ENCODE data around the gene ZNF710.
A peak's percentile ranks its signal among the peaks of the same experiment; 100 is the strongest.

Gene ZNF710

DNA sequence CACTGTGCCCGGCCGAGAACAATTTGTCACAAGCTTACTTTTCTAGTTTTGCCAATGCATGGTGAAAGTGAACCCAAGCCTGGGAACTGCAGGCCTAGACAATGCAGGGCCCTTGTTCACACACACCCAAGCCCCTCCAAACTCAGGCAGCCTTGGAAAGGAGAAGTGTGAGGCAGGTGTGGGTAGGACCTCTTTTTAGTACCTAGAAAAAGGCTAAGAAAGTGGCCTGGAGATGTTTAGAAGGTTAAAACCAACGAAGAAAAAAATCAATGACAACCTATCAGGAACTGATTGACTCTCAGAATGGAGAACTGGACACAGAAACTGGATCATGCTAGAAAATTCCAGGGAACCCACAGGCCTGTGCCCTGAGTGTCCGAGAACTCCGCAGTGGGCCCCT is 82.3 kb downstream of the ZNF710 start:
- no peak for DNase-seq

- no peak for DNase-seq
Measured at GRCh38 chr15:90083954-90084607, 83.0 kb downstream of the ZNF710 start.

DNA sequence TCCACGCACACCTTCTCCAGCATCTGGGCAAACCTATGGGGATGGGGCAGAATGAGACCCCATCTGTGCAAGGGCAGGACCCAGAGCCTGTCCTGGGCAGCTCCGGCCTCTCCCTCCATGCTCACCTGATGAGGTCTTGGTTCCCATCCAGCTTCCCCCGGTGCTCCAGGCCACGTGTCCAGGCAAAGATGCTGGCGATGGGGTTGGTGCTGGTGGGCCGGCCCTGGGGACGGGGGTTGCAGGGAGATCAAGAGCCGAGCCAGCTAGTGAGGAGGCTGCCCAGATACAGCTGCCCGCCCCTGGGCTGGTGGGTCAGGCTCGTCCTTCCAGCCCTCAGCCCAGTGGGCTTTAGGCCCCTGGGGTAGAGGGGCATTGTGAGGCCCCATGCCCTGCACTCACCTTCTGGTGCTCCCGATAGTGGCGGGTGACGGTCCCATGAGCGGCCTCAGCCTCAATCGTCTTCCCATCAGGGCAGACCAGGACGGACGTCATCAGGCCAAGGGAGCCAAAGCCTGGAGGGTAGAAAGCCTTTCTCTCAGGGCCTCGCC is 83.8 kb downstream of the ZNF710 start:
- DNase-seq: no peak

DNA sequence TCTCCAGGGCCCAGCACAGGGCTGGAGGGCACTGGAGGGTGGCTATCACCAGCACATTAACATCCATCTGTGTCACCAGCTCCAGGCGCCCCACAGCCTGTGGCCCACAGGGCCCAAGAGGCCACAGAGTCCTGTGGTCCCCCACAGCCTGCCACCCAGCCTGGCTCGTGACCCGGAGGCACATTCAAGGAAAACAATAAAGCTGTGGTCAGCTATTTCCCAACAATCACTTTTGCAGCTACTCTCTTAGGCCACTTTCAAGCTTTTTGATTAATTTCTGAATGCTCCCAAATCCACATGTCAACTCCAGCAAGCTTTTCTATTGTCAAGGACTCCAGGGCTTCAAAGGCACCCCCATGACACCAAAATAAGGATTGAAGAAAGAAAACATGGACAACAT is 84.4 kb downstream of the ZNF710 start:
- DNase-seq: no peak

- DNase-seq: peak; percentile 33
Measured at GRCh38 chr15:90086868-90087268, 85.7 kb downstream of the ZNF710 start.

DNA sequence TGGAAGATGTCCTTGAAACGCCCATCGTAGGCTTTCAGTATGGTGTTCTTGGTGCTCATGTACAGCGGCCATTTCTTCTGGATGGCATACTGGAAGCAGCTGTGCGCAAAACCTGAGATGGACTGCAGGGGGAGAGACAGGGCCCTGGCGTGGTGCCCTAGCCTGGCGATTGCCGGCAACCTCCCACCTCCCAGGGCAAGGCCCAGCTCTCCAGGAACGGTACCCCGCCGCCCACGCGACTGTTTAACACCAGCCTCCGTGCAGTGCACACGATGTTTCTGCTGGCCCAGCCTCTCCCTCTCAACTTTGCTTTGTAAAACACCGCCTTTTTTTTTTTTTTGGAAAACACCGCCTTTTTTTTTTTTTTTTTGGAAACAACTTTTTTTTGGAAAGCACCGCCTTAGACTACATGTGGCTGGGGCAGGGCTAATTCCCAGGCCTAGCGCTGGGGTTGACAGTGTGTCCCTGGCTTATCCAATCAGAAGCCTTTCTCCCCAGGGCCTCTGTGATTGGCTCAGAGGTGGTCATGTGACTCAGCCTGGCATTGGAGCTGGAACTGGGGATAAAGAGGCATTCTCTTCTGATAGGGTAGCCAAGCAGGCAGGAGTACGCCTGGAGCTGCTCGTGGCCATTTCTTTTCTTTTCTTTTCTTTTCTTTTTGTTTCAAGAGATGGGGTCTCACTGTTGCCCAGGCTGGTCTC is 86.5 kb downstream of the ZNF710 start:
- DNase-seq: no peak

DNA sequence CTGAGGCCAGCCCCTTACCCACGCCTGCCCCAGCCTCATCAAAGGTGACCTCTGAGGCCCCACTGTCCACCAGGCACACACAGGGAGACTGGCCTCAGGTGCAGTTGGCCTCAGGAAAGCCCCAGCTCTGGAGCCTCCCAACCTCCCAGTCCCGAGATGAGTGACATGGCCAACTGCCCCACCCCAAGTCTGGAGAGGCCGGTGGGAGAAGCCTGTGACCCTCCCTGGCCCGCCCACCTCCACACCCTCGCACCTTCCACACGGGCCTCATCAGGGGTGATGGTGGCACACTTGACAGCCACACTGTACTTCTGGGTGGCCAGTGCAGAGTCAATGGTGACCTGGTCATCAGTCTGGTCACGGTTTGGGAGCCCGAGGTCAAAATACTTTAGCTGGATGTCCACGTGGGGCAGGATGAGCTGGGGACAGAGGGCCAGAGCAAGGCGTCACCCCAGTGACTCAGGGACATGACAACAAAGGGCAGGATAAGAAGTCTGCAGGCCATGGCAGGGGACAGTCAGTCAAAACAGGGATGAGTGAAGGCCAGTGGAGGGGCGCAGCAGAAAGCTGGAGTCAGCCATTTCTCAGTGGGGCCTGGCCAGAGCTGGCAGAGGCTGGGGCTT is 89.2 kb downstream of the ZNF710 start:
- no peak for DNase-seq

DNA sequence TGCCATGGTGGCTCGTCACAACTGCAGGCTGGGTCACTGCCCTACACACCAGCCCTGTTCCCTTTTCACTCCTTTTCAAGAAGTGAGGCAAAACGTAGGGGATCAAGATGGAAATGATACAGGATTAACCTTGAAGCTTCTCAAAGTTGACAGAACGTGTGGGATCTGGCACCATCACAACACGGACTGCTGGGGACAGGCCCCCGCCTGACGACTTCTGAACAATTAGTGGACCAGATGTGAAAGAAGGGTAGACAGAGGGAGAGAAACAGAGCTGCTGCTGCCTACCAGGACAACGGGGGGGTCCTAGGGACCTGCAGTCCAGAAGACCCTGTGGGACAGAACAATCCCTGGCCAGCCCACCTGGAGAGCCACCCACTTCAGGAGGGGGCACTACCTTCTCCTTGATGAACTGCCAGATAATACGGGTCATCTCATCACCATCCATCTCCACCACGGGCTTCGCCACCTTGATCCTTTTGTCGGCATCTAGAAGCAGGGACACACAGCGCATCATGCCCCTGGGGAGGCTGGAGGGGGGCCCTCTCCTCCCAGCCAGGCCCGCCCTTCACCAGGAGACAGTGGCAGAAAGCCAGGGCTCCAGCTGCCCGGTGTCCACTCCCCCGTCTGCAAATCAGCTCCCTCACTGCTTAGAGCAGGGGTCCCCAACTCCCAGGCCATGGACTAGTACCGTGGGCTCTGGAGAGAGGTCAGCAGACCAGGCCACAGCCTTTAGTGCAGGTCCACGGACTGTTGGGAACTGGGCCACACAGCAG is 90.2 kb downstream of the ZNF710 start:
- no peak for DNase-seq

GRCh38 chr15:90095521-90095959 is 94.4 kb downstream of the ZNF710 start:
- no peak for DNase-seq

DNA sequence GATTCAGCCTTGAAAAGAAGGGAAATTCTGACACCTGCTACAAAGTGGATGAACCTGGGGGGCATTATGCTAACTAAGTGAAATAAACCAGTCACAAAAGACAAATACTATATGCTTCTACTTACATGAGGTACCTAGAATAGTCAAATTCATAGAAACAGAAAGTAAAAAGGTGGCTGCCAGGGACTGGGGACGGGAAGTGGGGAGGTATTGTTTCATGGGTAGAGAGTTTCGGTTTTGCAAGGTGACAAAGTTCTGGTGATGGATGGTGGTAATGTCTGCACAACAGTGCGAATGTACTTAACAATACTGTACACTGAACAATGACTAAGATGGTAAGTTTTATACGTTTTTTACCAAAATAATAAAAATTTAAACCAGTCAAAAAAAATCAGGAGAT is 96.4 kb downstream of the ZNF710 start:
- DNase-seq: peak; percentile 81

DNA sequence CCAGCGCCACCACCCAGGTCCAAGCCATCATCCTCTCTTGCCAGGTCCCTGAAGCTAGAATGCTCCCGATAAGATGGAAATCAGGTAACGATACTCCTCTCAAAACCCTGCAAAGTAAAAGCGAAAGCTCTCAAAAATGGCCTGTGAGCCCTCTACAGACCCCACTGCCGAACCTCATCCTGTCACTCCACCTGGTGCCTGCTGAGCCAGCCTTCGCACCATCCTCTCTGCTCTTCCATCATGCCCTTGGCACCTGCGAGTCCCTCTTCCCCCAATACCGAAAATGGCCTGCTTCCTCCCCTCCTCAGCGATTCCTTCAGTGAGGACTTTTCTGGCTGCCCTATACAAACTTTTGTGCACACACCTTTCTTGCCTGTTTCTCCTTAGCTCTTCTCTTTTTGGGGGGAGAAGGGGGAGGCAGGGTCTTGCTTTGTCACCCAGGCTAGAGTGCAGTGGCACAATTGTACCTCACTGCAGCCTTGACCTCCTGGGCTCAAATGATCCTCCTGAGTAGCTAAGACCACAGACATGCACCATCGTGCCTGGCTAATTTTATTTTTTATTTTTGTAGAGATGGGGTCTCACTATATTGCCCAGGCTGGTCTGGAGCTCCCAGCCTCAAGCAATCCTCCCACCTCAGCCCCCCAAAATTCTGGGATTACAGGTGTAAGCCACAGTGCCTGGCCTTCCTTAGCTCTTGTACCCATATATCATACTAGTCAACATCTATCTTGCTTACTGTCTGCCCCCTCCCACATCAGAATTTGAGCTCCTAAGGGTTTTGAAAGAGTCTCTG is 98.1 kb downstream of the ZNF710 start:
- DNase-seq: peak; percentile 62

GRCh38 chr15:90099868-90100831 is 99.0 kb downstream of the ZNF710 start:
- DNase-seq: no peak

- DNase-seq: peak; percentile 26
Measured at GRCh38 chr15:90101130-90101968, 100.2 kb downstream of the ZNF710 start.

- DNase-seq: peak; percentile 74
Measured at GRCh38 chr15:90101969-90102890, 101.1 kb downstream of the ZNF710 start, which contains the start of gene IDH2. Gene IDH2 (minus strand): TSS chr15:90102468. CDS start chr15:90102390, 78 bp downstream.

- DNase-seq: no peak
Measured at GRCh38 chr15:90103701-90104329, 102.7 kb downstream of the ZNF710 start.

- no peak for DNase-seq
Measured at GRCh38 chr15:90104551-90104950, 103.4 kb downstream of the ZNF710 start.

DNA sequence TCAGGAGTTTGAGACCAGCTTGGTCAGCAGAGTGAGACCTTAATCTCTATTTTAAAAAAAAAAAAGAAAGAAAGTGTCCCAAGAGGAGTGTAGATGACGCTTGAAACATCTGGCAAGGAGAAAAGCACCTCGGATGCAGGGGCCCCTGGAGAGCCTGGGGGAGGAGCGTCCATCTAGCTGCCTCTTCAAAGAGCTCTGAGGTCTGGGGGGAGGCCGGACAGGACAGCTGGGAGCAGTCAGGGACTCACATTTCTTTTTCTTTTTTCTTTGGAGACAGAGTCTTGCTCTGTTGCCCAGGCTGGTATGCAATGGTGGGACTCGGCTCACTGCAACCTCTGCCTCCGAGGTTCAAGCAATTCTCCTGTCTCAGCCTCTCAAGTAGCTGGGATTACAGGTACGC is 104.4 kb downstream of the ZNF710 start:
- no peak for DNase-seq

DNA sequence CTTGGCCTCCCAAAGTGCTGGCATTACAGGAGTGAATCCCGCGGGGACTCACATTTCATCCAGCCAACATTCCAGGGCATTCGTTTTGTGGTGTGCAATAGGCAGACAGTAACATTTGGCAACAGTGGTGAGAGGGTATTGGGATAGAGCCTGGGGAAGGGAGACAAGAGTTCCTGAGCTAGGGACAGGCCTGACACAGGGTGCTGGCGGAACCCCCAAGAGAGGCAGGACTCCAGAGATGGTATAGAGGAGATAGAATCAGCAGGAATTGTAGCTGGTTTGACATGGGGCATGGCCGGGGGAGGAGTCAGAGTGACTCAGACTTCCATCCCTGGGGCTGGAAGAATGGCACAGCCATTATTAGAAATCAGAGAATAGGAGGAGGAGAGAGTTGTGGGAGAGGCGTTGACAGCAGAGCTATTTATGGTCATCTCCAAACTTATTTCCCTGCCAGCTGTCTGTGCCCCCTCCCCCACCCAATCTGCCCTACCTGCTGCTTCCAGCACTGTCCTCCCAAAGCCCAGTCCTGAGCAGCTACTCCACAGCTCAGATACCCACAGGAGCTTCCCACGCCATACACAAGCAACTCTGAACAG is 105.5 kb downstream of the ZNF710 start:
- DNase-seq: no peak
